ENCODE results near the gene AKNA.

DNA sequence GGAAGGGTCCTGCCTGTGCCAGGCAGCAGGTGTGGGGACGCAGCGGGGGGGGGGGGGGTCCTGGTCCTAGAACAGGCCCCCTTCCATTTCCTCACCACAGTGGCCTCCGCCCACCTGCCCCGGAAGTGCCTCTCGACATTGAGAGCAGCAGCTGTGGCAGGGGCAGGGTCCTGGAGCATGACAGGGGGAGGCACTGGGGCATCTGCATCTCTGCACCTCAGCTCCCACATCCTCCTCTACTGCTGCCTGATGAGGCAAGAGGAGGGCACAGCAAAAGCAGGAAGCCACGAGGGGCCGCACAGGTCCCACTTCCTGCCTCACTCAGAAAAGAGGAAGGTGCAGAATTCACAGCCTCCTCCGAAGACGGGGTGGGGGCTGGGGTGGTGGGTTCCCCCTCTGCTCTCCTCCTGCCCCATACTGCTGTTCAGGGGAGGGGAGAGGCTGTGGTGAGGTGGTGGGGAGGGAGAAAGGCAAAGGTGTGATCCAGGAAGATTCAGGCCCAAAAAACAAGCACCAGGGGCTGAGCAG lies 14.8 kb downstream of the AKNA start:
- TF ChIP-seq, protein P1, sequence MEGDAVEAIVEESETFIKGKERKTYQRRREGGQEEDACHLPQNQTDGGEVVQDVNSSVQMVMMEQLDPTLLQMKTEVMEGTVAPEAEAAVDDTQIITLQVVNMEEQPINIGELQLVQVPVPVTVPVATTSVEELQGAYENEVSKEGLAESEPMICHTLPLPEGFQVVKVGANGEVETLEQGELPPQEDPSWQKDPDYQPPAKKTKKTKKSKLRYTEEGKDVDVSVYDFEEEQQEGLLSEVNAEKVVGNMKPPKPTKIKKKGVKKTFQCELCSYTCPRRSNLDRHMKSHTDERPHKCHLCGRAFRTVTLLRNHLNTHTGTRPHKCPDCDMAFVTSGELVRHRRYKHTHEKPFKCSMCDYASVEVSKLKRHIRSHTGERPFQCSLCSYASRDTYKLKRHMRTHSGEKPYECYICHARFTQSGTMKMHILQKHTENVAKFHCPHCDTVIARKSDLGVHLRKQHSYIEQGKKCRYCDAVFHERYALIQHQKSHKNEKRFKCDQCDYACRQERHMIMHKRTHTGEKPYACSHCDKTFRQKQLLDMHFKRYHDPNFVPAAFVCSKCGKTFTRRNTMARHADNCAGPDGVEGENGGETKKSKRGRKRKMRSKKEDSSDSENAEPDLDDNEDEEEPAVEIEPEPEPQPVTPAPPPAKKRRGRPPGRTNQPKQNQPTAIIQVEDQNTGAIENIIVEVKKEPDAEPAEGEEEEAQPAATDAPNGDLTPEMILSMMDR (IDR thresholded peaks at IDR 0.05): no peak
- no peak for TF ChIP-seq POLR2A (IDR thresholded peaks at IDR 0.05)
- TF ChIP-seq POLR2AphosphoS5 (IDR thresholded peaks at IDR 0.05): no peak
